Stimulated activated CD4-positive, alpha-beta T cell treated with anti-CD3 and anti-CD28 coated beads, Interleukin-1b, Interleukin-23, amount 100 ng/mL, for 48 hours (primary cell): ENCODE data around the gene BARX1.
"Not testable (repeated sequence)": the region's sequence is repeated elsewhere in the genome, so short reads cannot be mapped to it uniquely, and the experiment has no call there.

ENCODE experiments used
- DNase-seq: peaks from one replicate; pipeline ENCODE4 v3.0.0-alpha.2; 2020

Gene BARX1

DNA sequence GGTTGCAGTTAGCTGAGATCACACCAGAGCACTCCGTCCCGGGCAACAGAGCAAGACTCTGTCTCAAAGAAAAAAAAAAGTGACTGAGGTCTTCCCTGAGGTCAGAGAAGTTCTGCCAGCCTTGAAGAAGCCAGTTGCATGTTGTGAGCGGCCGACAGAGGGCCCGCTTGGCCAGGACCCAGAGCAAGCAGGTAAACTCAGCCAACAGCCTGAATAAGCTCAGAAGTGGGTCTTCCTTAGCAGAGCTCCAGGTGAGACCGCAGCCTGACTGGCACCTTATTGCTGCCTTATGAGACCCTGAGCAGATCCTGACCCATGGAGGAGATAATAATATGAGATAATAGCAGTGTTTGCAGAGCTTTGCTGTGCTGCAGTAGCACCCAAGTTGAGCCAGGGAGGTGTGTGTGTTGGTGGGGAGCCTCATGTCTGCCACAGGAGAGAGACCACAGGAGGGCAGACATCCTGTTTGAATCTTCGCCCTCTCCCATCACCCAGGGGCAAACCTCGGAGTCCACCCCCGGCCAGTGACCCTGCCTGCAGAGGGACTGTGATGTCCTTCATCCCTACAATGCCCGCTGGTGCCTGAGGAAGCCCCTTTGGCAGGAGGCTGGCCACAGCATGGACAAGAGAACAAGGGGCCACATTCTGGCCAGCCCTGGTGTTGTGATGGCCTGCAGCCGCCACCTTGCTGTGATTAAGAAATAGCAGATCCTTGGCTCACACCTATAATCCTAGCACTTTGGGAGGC, 10.8 kb upstream of the BARX1 start:
- DNase-seq, result no peak

DNA sequence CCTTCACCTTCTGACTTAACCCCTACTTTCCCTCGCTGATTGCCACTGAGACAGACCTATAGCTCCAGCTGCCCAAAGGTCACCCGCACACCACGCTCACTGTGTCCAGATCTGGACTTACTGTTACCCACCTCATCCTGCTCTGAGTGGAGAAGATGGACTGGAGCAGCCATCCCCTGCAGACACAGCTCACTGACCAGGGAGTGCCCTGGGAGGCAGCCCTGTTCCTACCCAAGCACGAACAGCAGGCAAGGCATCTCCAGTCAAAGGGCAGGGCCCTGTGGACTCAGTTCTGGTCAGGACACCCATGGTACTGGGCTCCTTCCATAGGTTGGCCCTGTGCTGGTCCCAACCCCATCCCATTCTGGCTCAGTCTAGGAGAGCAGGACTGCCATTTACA, 9.5 kb upstream of the BARX1 start:
- DNase-seq, result no peak

DNA sequence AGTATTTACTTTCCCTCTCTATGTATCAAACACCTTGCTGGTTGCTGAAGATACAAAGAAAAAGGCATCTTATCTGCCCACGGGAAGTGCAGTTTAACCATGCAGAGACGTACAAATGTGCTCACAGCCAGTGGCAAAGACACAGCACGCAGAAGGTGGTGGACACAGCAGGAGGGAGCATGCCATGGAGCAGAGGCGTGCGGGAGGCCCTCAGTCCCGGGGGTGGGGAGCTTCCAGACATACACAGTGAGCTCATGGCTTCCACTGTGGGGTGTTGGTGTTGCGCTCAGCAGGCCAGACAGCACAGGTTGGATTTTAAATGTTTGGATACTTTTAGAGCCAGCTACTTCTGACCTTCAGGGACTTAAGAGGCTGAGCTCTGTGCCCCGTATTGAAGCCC, 8.8 kb upstream of the BARX1 start:
- no peak for DNase-seq

DNA sequence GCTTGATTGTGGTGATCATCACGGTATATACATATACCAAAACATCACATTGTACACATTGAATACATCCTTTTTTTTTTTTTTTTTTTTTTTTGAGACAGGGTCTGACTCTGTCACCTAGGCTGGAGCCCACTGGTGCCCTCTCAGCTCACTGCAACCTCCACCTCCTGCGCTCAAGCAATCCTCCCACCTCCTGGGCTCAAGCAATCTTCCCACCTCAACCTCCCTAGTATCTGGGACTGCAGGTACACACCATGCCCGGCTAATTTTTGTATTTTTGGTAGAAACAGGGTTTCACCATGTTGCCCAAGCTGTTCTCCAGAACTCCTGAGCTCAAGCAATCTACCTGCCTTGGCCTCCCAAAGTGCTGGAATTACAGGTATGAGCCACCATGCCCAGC, 8.3 kb upstream of the BARX1 start:
- DNase-seq, result not testable (repeated sequence)

DNA sequence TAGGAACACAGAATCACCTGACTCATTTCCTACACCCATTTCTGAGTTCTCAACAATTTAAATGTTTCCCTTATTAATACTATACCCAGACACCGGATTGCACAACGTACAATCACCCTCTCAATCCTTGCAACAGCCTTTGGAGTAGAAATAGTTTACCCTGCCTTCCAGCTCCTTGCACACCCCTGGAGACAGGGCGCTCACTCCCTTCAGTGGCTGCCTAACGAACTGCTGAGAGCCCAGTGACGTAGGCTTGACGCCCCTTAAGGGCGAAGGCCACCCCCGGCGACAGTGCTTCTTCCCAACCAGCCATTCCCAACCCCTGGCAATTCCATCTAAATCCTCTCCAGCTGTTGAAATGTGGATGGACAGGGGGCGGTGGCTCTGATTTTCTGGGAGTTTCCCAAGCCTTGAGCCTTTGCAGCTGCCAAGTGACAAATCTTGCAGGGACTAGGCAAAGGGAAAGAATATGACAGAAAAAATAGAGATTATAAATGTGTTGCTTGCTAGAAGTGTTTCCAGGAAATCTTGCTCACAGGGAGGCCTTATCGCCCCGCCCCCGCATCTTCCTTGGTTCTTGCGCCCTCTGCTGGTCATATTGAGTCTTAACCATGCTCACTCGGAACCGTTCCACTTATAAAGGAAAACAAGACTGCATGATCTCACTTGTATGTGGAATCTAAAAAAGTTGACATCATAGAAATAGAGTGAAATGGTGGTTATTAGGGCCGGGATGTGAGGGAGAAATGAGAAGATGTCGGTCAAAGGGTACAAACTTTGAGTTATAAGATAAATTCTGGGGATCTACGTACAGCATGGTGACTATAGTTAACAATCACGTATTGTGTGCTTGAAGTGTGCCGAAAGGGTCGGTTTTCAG, 7.6 kb upstream of the BARX1 start:
- DNase-seq, result peak; percentile 81

DNA sequence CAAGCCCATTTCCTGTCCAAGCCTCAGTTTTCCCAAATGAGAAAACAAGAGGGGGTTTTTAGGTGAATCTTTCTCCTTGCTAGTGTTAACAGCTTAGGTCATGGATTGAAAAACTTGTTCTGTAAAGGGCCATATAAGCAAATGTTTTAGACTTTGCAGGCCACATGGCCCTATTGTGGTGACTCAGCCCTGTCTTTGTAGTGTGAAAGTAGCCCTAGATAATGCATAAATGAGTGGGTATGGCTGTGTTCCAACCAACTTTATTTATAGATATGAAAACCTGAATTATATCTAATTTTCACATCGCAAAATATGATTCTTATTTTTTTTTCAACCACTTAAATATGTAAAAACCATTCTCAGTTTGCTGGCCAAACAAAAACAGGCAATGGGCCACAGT, 6.9 kb upstream of the BARX1 start:
- DNase-seq, result no peak

DNA sequence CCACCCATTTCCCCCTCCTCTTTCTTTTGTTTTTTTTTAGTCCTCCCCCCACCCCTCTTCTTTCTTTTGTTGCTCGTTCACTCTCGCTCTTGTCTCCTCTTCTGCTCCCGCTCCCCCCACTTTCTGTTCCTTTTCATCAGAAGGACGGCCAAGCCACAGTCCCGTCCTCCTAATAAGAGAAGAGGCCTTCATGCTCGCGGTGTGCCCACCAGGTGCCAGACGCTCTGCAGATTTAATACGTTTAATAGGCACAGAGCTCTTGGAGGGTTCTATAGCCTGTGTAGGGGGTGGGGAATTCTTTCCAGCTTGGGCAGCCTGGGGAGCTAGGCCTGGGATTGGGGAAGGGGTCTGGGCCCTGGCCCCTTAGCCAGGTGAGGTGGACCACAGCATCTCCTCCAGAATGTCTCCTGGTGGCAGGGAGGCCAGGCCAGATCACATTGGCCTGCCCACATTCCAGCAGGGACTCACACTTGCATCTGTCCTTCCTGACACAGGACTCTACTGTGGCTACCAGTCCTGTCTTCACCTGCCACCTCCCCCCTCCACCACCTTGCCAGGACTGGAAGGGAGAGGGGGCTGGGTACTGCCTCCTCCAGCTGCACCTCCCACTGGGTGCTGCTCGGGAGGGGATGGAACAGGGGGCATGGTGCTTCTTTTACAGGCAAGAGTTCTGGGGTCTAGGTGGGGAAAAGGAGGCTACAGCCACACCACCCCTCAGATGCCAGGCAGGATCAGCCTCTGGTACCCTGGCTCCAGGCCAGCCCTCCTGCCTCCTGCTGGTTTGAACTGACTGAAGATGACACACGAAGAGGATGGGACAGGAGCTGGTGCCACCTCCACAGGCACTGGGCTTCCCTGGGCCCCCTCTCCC, 6.1 kb upstream of the BARX1 start:
- DNase-seq, result no peak

DNA sequence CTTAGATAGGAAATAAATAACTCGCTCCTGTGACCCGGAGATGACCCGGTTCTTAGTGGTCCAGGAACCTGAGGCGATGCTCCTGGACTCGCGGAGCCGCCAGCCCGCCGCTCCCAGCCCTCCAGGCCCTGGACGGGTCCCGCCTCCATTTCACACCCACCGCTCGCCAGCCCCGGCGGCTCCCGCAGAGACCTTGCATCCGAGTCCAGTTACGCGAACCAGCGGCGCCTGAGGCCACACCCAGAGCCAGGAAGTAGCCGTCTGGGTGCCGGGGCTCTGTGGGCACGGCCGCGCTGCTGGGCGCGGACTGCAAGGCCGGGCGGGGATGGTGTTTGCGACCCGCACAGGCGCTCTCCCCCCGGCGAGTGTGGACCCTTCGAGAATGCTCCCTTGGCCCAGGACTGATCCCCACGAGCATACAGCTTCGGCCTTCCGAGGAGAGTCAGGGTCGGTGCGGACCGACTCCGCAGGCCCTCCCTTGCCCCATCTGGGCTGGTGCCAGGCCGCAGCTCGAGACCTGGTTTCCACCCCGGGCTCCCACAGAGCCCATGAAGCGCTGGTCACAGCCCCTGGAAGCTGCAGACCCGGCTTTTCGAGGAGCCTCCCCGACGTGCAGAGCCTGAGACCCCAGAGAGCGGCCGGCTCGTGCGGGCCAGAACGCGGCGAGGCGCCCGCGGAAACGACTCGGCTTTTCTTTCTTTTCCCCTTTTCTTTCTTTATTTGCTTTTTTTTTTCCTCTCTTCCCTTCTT, 5.2 kb upstream of the BARX1 start:
- DNase-seq, result no peak

DNA sequence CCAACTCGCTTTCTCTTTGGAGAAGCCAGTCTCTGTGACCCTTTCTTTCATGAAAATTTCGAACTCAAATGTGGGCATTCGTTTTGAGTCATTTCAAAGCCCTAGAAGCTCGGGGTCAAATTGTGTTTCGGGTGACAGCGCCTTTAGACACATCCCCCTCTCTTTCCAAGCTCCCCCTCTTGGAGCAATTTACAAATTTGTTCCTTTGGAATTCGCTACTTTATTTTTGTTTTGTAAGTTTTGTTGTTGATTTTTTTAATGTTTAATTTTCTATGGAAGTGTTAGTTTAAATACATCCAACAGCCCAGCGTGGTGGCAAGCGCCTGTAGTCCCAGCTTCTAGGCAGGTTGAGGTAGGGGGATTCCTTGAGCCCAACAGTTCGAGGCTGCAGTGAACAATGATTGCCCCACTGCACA, 4.6 kb upstream of the BARX1 start:
- DNase-seq, result no peak

DNA sequence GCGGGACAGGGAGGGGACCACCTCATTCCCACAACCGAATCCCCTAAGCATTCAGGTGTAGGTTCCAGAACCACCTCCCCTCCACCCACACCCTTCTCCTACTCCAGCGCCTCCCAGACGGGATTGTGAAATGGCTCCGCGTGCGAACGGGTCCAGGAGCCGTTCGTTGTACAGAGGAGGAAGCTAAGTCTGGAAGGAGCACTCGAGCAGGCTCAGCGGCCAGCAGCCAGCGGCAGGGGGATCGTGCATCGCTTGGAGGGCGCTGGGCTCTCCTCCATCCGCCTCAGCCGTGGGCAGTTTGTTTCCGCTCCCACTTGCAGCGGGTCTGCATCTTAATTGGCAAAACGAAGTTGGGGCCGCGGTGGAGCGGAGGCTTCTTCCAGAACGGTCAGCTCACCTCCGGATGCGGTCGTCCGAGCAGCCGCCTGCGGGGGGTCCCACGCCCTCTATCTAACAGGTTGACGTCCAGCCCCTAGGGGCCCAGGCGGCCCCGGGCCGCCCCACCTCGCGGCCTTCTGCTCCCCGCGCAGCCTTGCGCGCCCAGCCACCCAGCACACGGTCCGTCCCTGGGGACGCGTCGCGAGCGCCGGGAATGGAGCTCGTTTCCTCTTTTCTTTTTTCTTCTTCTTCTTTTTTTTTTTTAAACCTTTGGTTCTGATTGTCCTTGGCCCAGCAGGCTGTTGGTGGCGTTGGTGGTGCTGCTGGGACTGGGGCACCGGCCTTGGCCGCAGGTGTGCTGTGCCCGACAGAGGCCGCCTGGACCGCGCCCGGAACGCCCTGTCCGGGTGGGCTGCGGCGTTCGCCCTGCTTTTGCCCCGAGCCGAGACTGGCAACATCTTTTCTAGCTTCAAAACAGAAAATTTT, 3.9 kb upstream of the BARX1 start:
- DNase-seq, result no peak

DNA sequence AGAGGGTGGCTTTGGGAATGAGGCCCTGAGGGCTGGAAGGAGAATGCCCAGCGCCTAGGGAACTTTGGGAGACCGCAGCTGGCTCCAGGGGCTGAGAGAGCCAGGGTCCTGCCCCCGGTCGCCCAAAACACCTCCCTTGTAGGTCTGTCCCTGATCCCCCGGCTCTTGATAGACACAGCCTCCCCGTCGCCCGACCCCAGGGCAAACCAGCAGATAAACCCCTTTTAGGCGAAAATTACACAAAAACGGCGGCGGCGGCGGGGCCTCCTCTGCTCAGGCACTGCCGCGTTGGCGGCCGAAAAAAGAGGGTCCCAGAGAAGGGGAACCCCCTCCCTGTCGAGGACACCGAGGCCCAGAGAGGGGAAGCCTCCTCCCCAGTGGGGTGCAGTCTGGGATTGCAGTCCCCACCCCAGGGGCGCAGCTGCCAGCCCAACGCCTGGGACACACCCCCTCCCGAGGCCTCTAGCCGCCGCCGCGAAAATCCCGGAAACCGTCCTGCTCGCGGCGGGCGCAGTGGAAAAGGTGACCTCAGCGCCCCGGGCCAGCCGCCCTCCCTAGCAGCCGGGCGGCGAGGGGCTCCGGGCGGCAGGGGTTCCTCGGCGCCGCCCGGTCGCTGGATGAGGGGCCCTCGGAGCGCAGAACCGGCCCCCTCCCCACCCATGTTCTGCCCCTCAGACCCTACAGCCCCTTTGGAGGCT, 3.1 kb upstream of the BARX1 start:
- no peak for DNase-seq

DNA sequence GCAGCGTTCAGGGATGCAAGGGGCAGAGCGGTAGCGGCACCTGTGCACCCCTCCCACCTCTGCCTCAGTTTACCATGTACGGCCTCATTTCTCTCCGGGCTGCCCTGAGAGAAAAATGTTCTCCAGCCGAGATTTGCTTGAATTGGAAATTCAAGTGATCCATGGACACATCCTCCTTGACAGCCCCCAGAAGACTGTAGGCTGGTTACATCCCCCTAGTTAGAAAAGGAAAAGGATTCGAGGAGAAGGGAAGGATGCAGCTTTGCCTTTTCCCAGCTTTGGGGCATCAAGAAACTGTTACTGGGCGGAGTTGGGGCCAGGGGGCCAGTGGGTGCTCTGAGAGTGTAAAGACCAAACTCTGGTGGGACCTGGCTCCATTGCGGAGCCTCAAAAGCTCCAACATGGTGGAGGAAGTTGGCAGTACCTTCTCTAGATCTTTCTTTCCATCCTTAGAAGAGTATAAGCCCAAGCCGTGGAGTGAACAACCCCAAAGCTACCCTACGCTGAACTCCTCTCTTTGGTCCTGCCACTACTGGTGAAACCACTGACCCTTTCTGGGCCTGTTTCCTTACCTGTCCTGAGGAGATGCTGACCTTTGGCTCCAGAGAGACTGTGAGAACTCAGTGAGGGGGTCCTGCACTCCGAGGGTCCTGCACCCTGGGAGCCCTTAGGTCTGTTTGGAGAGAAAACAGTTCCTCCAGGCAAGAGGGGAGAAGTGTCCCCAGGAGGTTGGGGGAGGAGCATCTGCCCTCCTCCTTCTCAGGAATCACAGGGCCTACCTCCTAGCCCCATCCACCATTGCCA, 1.0 kb upstream of the BARX1 start:
- no peak for DNase-seq

DNA sequence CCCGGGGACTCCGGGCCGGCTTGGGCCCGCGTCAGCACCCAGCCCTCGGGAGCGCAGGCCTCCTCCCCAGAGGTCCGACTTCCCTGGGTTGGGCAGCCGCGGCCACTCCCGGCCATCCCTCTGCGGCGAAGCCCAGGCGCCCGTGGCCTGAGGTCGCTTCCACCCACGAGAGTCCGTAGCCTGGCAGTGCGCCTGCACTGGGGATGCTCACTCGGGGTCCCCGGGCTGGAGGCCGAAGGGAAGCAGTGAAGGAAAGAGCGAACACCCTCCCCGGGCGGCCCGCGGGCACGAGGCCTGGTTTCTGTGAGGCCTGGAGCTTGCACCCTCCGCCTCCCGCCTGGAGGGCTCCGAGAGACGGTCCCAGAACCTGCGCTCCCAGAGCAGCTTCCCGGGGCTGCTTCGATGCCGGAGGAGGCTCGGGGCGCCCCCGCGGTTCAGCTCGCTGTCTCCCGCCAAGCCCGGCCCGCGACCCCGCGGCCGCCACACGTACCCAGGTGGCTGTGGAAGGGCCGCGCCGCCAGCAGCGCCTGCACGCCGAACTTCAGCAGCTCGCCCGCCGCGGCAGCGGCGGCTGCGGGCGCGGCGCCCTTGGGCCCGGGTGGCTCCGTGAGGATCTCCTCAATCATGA, 607 bp downstream of the BARX1 start:
- no peak for DNase-seq

DNA sequence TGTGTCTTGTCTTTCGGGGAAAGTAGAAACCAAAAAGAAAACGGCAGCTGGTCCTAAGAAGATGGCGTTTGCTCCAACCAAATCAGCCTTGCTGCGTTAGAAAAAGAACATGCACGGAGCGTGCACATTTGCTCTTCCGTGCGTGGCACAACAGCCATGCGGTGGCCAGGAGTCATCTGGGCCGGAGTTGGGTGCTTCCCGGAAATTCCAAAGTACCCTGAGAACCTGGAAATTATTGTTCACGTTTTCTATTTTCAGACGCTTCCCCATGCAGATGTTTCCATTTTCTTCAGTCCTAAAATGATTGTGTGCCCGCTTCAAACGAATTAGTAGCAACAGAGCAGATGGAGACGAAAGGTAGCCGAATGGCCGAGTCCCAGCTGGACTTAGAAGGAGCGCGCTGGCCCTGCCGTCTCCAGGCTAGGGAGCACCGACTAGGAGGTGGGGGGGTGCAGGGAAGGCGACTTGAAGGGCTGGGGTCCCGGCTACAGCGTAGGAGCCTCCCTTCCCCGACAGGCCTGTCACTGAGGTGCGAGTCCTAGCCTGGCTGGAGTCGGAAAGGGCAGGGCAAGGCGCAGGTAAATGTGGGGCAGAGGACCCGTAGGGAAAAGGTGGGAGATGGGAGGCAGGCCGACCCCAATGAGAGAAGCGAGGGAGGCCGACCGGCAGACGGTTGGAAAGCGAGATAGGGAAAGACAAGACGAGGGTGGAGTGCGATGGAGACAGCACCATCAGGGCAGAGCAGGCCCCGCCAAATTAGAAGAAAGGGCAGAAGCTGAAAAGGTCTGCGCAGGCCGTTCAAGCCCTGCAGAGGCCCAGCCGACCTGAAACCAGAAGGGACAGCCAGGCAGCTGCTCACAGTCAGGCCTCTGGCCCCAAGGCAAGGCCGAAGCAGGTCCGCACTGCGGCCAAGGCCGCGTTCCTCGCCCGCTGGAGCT, 1.4 kb downstream of the BARX1 start:
- no peak for DNase-seq

DNA sequence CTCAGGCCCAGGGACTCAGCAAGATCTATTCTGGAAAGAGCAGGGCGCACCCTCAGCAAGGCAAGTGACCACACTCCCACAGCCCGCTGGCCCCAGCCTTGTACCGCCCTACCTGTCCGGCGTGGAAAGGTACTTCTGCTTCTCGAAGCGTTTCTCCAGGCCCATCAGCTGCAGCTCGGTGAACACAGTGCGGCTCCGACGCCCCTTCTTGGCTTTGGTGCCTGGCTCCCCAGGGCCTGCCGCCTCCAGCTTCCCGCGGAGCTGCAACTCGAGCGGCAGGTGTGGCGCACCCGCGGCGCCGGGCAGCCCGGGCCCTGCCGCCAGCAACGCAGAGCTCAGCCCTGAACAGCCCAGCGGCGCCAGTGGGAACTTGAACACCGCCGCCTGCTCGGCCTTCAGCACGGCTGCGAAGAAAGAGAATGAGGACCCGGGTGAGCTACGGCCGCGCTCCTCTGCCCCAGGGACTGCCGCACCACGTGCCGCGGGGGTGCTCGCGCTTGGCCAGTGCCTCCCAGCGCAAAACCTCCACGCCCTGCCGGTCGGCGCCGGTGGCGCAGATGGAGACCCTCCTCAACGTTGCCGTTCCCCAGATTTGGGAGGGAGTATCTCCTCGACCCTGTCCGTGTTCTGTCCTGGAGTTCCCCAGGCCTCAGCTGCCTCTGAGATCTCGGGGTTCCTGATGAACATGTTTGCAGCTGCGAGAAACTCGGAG, 2.2 kb downstream of the BARX1 start:
- peak; percentile 16 for DNase-seq

DNA sequence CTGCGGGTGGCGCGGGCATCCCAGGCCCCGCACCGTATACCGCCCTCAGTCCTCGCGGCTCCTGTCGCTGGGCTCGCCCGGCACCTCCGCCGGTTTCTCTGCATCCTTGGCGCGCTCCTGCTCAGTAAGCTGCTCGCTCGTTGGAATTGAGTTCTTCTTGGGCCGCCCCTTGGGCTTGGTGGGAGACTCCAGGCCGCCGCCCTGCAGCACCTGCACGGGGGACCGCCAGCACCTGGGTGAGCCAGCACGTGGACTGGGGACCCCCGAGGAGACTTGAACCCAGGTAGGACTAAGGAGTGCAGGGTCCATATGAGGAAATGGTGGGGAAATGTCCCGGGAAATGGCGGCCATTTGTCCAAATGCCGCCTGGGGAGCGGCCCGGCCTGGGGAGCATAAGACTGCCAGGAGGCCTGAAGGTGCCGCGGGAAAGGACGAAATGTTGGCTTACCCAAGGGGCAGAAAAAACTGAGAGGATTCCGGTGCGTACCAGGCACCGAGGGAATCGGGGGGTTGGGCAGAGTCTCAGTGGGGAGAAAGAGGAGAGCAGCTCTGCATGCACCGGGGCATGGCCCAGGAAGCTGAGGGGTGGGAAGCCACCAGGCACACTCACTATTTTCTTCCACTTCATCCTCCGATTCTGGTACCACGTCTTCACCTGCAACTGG, 2.9 kb downstream of the BARX1 start:
- DNase-seq, result no peak

DNA sequence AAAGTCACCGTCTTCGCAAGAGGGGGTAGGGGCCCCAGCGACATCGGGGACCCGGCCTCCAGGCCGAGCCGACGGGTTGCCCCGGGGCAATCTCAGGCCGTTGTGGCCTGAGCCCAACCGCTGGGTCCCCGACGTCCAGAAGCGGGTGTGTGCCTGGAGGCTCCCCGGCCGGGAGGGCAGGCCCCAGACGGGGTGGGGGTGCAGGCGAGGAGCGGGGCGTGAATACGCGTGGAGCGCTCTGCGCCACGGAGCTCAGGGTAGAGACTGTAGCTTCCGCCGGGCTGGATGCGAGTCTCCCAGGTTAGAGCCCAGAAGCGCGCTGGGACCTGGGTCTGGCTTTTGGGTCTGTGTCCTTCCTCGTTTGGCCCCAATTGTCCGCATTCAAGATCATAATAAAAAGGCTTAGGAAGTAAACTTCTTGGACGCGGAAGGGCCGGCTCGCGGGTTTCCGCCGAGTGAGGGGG, 3.5 kb downstream of the BARX1 start:
- DNase-seq, result no peak
